HG03457 (cell line): ENCODE data around the gene NANOS2.
"Not testable (repeated sequence)": the region's sequence is repeated elsewhere in the genome, so short reads cannot be mapped to it uniquely, and the experiment has no call there.

Source experiments
- ATAC-seq: cut with Tn5 transposase; IDR thresholded peaks from one replicate; pipeline ENCODE4 v1.9.1; 2021; ENCODE audit warnings: moderate number of reproducible peaks; ENCODE audit not compliant: unreplicated experiment

The NANOS2 gene

DNA sequence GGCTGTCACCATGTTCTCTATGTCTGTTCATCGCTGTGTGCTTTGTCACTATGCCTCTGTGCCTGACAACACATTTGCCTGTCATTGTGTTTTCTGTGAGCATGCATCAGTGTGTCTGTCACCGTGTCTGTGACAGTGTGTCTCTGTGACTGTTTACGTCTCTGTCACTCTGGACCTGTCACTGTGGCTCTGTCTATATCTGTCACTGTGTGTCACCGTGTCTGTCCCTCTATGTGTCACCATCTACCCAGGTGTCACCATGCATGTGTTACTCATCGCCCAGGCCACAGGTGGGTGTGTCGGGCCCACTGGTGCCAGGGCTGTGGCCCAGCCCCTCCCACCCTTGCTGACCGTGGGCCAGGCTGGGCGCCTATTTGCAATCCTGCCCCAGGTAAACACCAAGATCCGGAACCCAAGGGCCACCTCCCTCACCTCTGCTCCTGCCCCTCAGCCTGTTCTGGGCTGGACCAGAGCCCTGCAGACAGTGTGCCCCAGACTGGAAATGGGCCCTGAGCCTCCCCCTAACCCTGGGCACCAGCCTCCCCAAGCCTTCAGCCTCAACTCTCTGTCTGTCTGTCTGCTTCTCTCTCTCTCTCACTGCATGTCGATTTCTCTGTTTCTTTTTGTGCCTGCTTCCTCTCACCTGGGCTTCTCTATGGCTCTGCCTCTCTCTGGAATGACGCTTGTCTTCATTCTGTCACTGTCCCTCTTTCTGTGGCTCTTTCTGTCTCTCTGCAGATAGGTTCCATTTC is 36.4 kb downstream of the NANOS2 start:
- ATAC-seq, result no peak

- no peak for ATAC-seq
These were observed 38.0 kb downstream of the NANOS2 start for GRCh38 chr19:45876411-45877197.

GRCh38 chr19:45876161-45876410 is 38.5 kb downstream of the NANOS2 start:
- ATAC-seq, result no peak

DNA sequence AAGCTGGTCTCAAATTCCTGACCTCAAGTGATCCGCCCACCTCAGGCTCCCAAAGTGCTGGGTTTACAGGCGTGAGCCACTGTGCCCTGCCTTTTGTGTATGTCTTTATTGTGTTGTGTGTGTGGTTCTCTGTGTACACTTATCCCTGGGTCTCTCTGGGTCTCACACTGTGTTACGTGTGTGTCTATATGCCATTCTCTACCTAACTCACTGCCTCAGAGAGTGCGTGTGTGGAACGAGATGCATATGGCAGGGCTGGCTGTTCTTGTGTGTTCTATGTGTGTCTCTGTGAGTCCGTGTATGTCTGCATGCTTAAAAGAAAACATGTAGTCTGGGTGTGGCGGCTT is 40.0 kb downstream of the NANOS2 start:
- ATAC-seq, result no peak

DNA sequence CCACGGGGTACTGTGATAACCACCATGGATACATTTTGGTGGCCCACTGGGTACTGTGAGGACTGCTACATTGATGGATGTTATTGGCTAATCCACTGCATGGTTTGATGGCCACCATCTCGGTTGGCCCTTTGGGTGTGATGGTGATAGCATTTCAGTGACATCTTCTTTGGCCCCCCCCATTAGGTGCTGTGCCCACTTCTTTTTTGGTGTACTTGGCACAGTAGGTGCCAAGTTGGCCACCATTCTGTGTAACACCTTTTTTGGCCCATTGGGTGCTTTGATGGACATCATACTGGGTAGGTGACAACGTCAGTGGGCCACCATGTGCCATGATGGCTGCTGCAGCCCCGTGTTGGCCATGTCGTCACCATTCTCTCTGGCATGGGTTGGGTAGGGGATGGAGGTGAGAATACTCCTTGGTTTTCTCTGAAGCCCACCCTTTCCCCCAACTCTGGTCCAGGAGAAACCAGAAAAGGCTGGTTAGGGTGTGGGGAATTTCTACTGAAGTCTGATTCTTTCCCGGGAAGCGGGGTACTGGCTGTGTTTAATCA is 41.3 kb downstream of the NANOS2 start:
- ATAC-seq, result no peak

DNA sequence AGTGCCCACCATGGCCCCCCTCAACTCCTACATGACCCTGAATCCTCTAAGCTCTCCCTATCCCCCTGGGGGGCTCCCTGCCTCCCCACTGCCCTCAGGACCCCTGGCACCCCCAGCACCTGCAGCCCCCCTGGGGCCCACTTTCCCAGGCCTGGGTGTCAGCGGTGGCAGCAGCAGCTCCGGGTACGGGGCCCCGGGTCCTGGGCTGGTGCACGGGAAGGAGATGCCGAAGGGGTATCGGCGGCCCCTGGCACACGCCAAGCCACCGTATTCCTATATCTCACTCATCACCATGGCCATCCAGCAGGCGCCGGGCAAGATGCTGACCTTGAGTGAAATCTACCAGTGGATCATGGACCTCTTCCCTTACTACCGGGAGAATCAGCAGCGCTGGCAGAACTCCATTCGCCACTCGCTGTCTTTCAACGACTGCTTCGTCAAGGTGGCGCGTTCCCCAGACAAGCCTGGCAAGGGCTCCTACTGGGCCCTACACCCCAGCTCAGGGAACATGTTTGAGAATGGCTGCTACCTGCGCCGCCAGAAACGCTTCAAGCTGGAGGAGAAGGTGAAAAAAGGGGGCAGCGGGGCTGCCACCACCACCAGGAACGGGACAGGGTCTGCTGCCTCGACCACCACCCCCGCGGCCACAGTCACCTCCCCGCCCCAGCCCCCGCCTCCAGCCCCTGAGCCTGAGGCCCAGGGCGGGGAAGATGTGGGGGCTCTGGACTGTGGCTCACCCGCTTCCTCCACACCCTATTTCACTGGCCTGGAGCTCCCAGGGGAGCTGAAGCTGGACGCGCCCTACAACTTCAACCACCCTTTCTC is 42.3 kb downstream of the NANOS2 start:
- ATAC-seq, result no peak

GRCh38 chr19:45870798-45871197 is 43.8 kb downstream of the NANOS2 start:
- no peak for ATAC-seq

DNA sequence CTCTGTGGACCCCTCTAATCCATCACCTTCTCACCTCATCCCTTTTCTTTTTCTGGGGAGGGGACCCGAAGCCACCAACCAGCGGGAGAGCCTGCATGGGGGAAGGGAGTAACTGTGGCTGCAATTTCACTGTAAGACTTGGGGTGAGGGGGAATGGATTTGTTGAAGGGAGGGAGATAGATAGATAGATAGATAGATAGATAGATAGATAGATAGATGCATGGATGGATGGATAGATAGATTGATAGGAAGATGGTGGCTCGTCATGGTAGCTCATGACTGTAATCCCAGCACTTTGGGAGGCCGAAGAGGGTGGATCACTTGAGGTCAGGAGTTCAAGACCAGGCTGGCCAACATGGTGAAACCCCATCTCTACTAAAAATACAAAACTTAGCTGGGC is 47.3 kb downstream of the NANOS2 start:
- not testable (repeated sequence) for ATAC-seq

- no peak for ATAC-seq
These were observed 48.0 kb downstream of the NANOS2 start for GRCh38 chr19:45866400-45867176.

DNA sequence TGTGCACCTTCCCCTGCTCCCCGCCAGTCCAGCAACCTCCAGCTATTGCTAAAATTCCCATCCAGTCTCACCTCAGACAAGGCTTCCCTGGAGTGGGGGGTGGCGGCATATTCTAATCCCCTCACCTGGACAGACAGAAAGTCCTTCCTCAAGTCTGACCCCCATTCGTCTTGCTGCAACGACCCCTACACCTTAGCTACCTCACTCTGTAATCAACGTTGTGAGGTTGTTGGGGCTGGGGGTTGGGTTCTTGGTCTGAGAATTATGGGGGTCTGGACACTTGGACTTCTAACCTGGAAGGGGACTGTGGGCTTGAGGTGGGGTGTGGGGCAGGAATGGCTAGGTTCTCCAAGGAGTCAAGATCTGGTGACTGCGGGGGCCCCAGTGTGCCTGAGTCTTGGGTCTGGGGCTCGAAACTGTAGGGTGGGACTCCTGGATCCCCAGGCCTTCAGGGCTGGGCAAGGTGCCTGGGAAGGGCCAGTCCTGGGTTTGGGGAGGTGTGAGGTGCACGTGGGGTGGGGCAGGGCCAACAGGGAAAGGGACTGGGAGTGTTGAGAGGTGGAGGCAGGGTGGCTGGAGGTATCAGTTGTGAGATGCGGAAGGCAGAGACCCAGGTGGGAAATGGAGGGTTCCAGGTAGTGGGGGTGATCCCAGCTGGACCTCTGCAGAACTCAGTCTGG is 49.2 kb downstream of the NANOS2 start:
- no peak for ATAC-seq

- ATAC-seq, result no peak
These were observed 49.9 kb downstream of the NANOS2 start for GRCh38 chr19:45864629-45865082.

- ATAC-seq, result no peak
These were observed 50.5 kb downstream of the NANOS2 start, which contains the start of gene FOXA3 for GRCh38 chr19:45863840-45864628. TSS of gene FOXA3 (plus strand) at chr19:45864326. CDS start at chr19:45864457, 131 bp downstream.

DNA sequence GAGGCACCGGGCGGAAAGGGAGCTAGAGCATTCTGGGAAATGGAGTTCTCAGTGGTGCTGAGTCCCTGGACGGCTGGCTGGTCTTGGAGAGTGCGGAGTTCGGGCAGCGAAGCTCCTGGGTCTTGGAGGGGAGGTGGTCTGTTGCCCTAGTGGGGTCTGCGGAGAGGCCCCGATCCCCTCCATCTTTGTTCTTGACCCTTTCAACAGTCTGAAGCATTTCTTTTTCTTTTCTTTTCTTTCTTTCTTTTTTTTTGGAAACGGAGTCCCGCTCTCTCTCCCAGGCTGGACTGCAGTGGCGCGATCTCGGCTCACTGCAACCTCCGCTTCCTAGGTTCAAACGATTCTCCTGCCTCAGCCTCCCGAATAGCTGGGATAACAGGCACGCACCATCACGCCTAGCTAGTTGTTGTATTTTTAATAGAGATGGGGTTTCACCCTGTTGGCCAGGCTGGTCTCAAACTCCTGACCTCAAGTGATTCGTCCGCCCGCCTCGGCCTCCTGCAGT is 51.2 kb downstream of the NANOS2 start:
- no peak for ATAC-seq
